HepG2 (cell line): ENCODE data around the gene CAMK1G. TPM values are rescaled to one million over a fixed set of nuclear protein-coding genes. Genes with fewer than 3 reads are reported as not detected.

Experiments used
- ATAC-seq: fragments of 200-7000 bp; cut with Tn5 transposase; 3 replicates; pipeline ENCODE4 v1.9.1; 2020; ENCODE audit warnings: mild to moderate bottlenecking, moderate library complexity
- BruUV-seq: library from RNA; stranded (reverse); fragments of 400-500 nt; replicated peaks from 2 replicates; lab custom pipeline; 2021; lab: Mats Ljungman, UMichigan
- CTCF ChIA-PET: fragments of 300-600 bp; formaldehyde crosslinking; extraction: SDS; loops from one replicate; lab custom pipeline; 2021; ENCODE audit warnings: low total read pairs, inconsistent platforms, low intra/inter-chr PET ratio; lab: Yijun Ruan, JAX
- POLR2A ChIA-PET: fragments of 350-600 bp; sonication (Branson Sonifier 250); formaldehyde crosslinking; loops from one replicate; lab custom pipeline; 2020; ENCODE audit warnings: antibody characterized with exemption, inconsistent platforms; lab: Yijun Ruan, JAX
- DNase-seq: peaks from one replicate; pipeline ENCODE4 v3.0.0-alpha.2; 2015; ENCODE audit warnings: low spot score
- FAIRE-seq: peaks from 3 replicates; lab custom pipeline; 2011; peaks lifted over from hg19 to GRCh38; lab: Jason Lieb, UNC
- H2AFZ ChIP-seq: one replicate; pipeline ENCODE4 v1.6.1; 2011; ENCODE audit warnings: low read length, inconsistent platforms
- H3K27ac ChIP-seq: fragments of 300-600 bp; 3 replicates; pipeline ENCODE4 v1.8.0; 2011; ENCODE audit warnings: mixed run types, mild to moderate bottlenecking, mixed read lengths, low read length, inconsistent platforms; ENCODE audit not compliant: insufficient read depth; ENCODE audit errors: extremely low read length
- H3K27me3 ChIP-seq, 2 experiments: fragments of 200-600 bp in 1 of 2; 2 replicates in 1 of 2; 3 replicates in 1 of 2; pipeline versions ENCODE4 v1.6.0 to v1.8.0; 2011; ENCODE audit warnings: low read length in 2 of 2, mild to moderate bottlenecking in 2 of 2, moderate library complexity in 2 of 2, inconsistent platforms in 1 of 2; ENCODE audit not compliant: insufficient read depth in 2 of 2, control insufficient read depth in 1 of 2
- H3K36me3 ChIP-seq, 2 experiments: fragments of 200-600 bp in 1 of 2; replicated peaks in 1 of 2; 2 replicates in 1 of 2; 3 replicates in 1 of 2; pipeline versions ENCODE4 v1.5.1 to v1.8.0; 2011; ENCODE audit warnings: low read length in 2 of 2, inconsistent platforms in 1 of 2; ENCODE audit not compliant: insufficient read depth in 2 of 2, control insufficient read depth in 1 of 2
- H3K4me1 ChIP-seq: 2 replicates; pipeline ENCODE4 v1.5.1; 2012; ENCODE audit warnings: low read length, inconsistent platforms; ENCODE audit not compliant: insufficient read depth
- H3K4me2 ChIP-seq: 2 replicates; pipeline ENCODE4 v1.6.0; 2011; ENCODE audit warnings: low read depth, low read length, inconsistent platforms
- H3K4me3 ChIP-seq, 3 experiments: fragments of 200-600 bp in 1 of 3; sonication (generic), shearing (Covaris generic) in 1 of 3; replicated peaks in 1 of 3; 2 replicates each; pipeline ENCODE4 v1.5.1; 2011 to 2016; ENCODE audit warnings: low read length in 3 of 3, inconsistent platforms in 2 of 3, low read depth in 2 of 3, mild to moderate bottlenecking in 2 of 3, control low read depth in 1 of 3, mixed read lengths in 1 of 3; ENCODE audit not compliant: insufficient read depth in 1 of 3
- H3K79me2 ChIP-seq: one replicate; pipeline ENCODE4 v1.6.1; 2011; ENCODE audit warnings: low read length, inconsistent platforms; ENCODE audit not compliant: insufficient read depth
- H3K9ac ChIP-seq: 2 replicates; pipeline ENCODE4 v1.6.0; 2011; ENCODE audit warnings: mild to moderate bottlenecking, low read depth, low read length, inconsistent platforms; ENCODE audit not compliant: insufficient read depth
- H3K9me3 ChIP-seq: 2 replicates; pipeline ENCODE4 v1.5.1; 2012; ENCODE audit warnings: mild to moderate bottlenecking, low read length
- H4K20me1 ChIP-seq: 2 replicates; pipeline ENCODE4 v1.6.0; 2011; ENCODE audit warnings: inconsistent platforms, mild to moderate bottlenecking, low read length, moderate library complexity; ENCODE audit not compliant: insufficient read depth
- MAFK ChIP-seq, 2 experiments: IDR thresholded peaks in 1 of 2; conservative IDR thresholded peaks in 1 of 2; 2 replicates each; pipeline ENCODE4 v1.6.1; 2011; ENCODE audit warnings: improper control_type of control experiment in 2 of 2, low read length in 2 of 2
- NFE2L1 ChIP-seq: sonication (generic); formaldehyde crosslinking; IDR thresholded peaks from 2 replicates; pipeline ENCODE4 v1.4.0; 2020; ENCODE audit warnings: missing genetic modification reagents, mild to moderate bottlenecking, borderline replicate concordance
- ZNF180 ChIP-seq: sonication (generic); formaldehyde crosslinking; IDR thresholded peaks from 2 replicates; pipeline ENCODE4 v1.4.0; 2020; ENCODE audit warnings: low read depth, missing genetic modification reagents, borderline replicate concordance
- ZNF263 ChIP-seq: sonication (generic); formaldehyde crosslinking; IDR thresholded peaks from 2 replicates; pipeline ENCODE4 v1.4.0; 2020; ENCODE audit warnings: missing genetic modification reagents
- ZSCAN20 ChIP-seq: sonication (generic); formaldehyde crosslinking; IDR thresholded peaks from 2 replicates; pipeline ENCODE4 v1.4.0; 2020; ENCODE audit warnings: missing genetic modification reagents, mild to moderate bottlenecking, borderline replicate concordance
- WGBS: methylation state at CpG from one replicate; pipeline ENCODE4 v1.1.6; 2017; ENCODE audit warnings: low lambda C conversion rate; 5-methylcytosine and 5-hydroxymethylcytosine counted together
- in situ Hi-C: cut with HindIII; loops from 2 replicates; pipeline ENCODE4 v1.10.0; 2017; ENCODE audit warnings: low pct_unique_long_range_greater_than_20kb; ENCODE audit not compliant: extremely low pct_ligation_motif_present
- intact Hi-C: fragments of 100-400 bp; cut with micrococcal nuclease; formaldehyde crosslinking; loops from one replicate; pipeline ENCODE4 v1.10.0; 2022; ENCODE audit not compliant: unreplicated experiment
- polyA plus RNA-seq, 8 experiments: library from polyadenylated mRNA; depleted of rRNA in 3 of 8; stranded (reverse) in 7 of 8; unstranded in 1 of 8; fragments of >200 nt; fragmentation: Illumina TruSeq in 4 of 8; extraction: Trizol in 4 of 8; gene quantifications; 2 replicates each; pipeline versions ENCODE4 v1.2.1 to v1.2.3, GENCODE V29; 2011 to 2016; ENCODE audit warnings: low read depth in 4 of 8, missing spikeins in 1 of 8, mixed read lengths in 1 of 8; ENCODE audit not compliant: insufficient read depth in 1 of 8
- total RNA-seq, 5 experiments: library from RNA; depleted of rRNA; stranded (reverse); fragments of >200 nt; fragmentation: Illumina TruSeq; extraction: Trizol; gene quantifications; 2 replicates each; pipeline ENCODE4 v1.2.3, GENCODE V29; 2016; ENCODE audit warnings: low read depth in 1 of 5

CAMK1G gene
- total and polyA plus RNA-seq, 2 of the 13 experiments (the other 11 are each of a cell fraction or from before 2014, with no cell fraction given), result not detected

GRCh38 chr1:209536843-209537242, 46.7 kb upstream of the CAMK1G start (continued):
- TF ChIP-seq NFE2L1 (CRISPR knock-in tag), result no peak

- FAIRE-seq (no peak), DNase-seq (no peak), ATAC-seq (no peak)
- no peak overlapping the region for H2AFZ ChIP-seq
- ChIA-PET POLR2A (no interaction called here), CTCF (no interaction called here)
- H3K79me2 ChIP-seq, result no peaks in the 10 kb centered on the region
- H3K36me3 ChIP-seq, result no peaks in the 10 kb centered on the region
- H3K4me2 ChIP-seq, result no peak overlapping the region
- intact Hi-C loops (no loop called here), in situ Hi-C loops (no loop called here)
- H3K27ac ChIP-seq, result no peak overlapping the region
- BruUV-seq, result no TSS peak
- H3K9me3 ChIP-seq, result no peaks in the 10 kb centered on the region
- H4K20me1 ChIP-seq, result no peaks in the 10 kb centered on the region
- TF ChIP-seq MAFK (conservative IDR thresholded peaks at IDR 0.05 in 1 of 2, IDR thresholded peaks at IDR 0.05 in 1 of 2; ENCODE audit: low read length in 2 of 2) (peak in 1 of 2 experiments; percentile 31; a peak in 1 of 4 replicates), ZNF180 (CRISPR knock-in tag) (no peak)
- H3K4me1 ChIP-seq, result no peaks in the 10 kb centered on the region
- WGBS, result 86% methylated on average over 1 of the region's 1 CpG
- no peak overlapping the region for H3K9ac ChIP-seq
- H3K4me3 ChIP-seq, result no peak overlapping the region
- H3K27me3 ChIP-seq, result no peaks in the 10 kb centered on the region
Observed at GRCh38 chr1:209537336-209538114, 46.0 kb upstream of the CAMK1G start.

GRCh38 chr1:209539576-209539975, 43.9 kb upstream of the CAMK1G start:
- H3K4me1 ChIP-seq, result no peaks in the 10 kb centered on the region
- no peak overlapping the region for H3K27ac ChIP-seq
- POLR2A ChIA-PET, result no interaction called here
- no peaks in the 10 kb centered on the region for H4K20me1 ChIP-seq
- H3K4me2 ChIP-seq, result no peak overlapping the region
- in situ Hi-C loops, result no loop called here
- H3K9me3 ChIP-seq, result no peaks in the 10 kb centered on the region
- BruUV-seq, result no TSS peak
- no peaks in the 10 kb centered on the region for H3K36me3 ChIP-seq
- no peak overlapping the region for H2AFZ ChIP-seq
- intact Hi-C loops, result no loop called here
- H3K79me2 ChIP-seq, result no peaks in the 10 kb centered on the region
- H3K27me3 ChIP-seq, result no peaks in the 10 kb centered on the region
- H3K9ac ChIP-seq, result no peak overlapping the region
- no peak for DNase-seq
- no peak overlapping the region for H3K4me3 ChIP-seq
- TF ChIP-seq ZNF263 (no peak), ZSCAN20 (CRISPR knock-in tag) (no peak)
- no peak for ATAC-seq
- FAIRE-seq, result no peak
- CTCF ChIA-PET, result no interaction called here
